Keratinocyte (primary cell): ENCODE data around the gene FLII. TPM values are rescaled to one million over a fixed set of nuclear protein-coding genes. Genes with fewer than 3 reads are reported as not detected.

ENCODE experiments used
- DNase-seq: peaks from one replicate; pipeline ENCODE4 v3.0.0-alpha.2; 2011; ENCODE audit warnings: low read depth, missing footprints, low spot score
- FAIRE-seq: peaks from 2 replicates; lab custom pipeline; 2011; peaks lifted over from hg19 to GRCh38; lab: Jason Lieb, UNC
- H2AFZ ChIP-seq: 2 replicates; pipeline ENCODE4 v1.6.0; 2012; ENCODE audit warnings: low read length, control low read depth, inconsistent platforms; ENCODE audit not compliant: control insufficient read depth
- H3K27ac ChIP-seq: 2 replicates; pipeline ENCODE4 v1.5.1; 2011; ENCODE audit warnings: low read length; ENCODE audit not compliant: control insufficient read depth, insufficient read depth
- H3K27me3 ChIP-seq: 3 replicates; pipeline ENCODE4 v1.6.0; 2011; ENCODE audit warnings: low read length; ENCODE audit not compliant: control insufficient read depth, insufficient read depth; ENCODE audit errors: extremely low read depth
- H3K36me3 ChIP-seq, 2 experiments: 2 replicates in 1 of 2; 3 replicates in 1 of 2; pipeline ENCODE4 v1.5.1; 2011; ENCODE audit warnings: low read length in 2 of 2, mild to moderate bottlenecking in 1 of 2; ENCODE audit not compliant: control insufficient read depth in 2 of 2, insufficient read depth in 2 of 2; ENCODE audit errors: extremely low read depth in 1 of 2
- H3K4me1 ChIP-seq: 3 replicates; pipeline ENCODE4 v1.5.1; 2011; ENCODE audit warnings: low read length; ENCODE audit not compliant: control insufficient read depth, insufficient read depth; ENCODE audit errors: extremely low read depth
- H3K4me2 ChIP-seq: 3 replicates; pipeline ENCODE4 v1.6.0; 2011; ENCODE audit warnings: low read depth, low read length; ENCODE audit not compliant: control insufficient read depth, insufficient read depth; ENCODE audit errors: extremely low read depth
- H3K4me3 ChIP-seq, 3 experiments: fragments of 200-600 bp in 1 of 3; sonication (generic) in 1 of 3; 2 replicates in 2 of 3; 3 replicates in 1 of 3; pipeline ENCODE4 v1.5.1; 2011 to 2016; ENCODE audit warnings: low read length in 3 of 3, mild to moderate bottlenecking in 3 of 3, control low read depth in 2 of 3, inconsistent platforms in 1 of 3, low read depth in 1 of 3, mixed read lengths in 1 of 3, mixed run types in 1 of 3, moderate library complexity in 1 of 3; ENCODE audit not compliant: control insufficient read depth in 2 of 3, insufficient read depth in 2 of 3; ENCODE audit errors: extremely low read depth in 1 of 3
- H3K79me2 ChIP-seq: 2 replicates; pipeline ENCODE4 v1.6.0; 2012; ENCODE audit warnings: low read length; ENCODE audit not compliant: control insufficient read depth, insufficient read depth
- H3K9ac ChIP-seq: 3 replicates; pipeline ENCODE4 v1.6.0; 2011; ENCODE audit warnings: low read length; ENCODE audit not compliant: control insufficient read depth, insufficient read depth; ENCODE audit errors: extremely low read depth
- H3K9me1 ChIP-seq: 3 replicates; pipeline ENCODE4 v1.6.0; 2011; ENCODE audit warnings: low read length; ENCODE audit not compliant: control insufficient read depth, insufficient read depth; ENCODE audit errors: extremely low read depth
- H3K9me3 ChIP-seq: 2 replicates; pipeline ENCODE4 v1.5.1; 2012; ENCODE audit warnings: low read depth, low read length; ENCODE audit not compliant: control insufficient read depth
- H4K20me1 ChIP-seq: 3 replicates; pipeline ENCODE4 v1.6.0; 2011; ENCODE audit warnings: low read length; ENCODE audit not compliant: control insufficient read depth, insufficient read depth; ENCODE audit errors: extremely low read depth
- CTCF ChIP-seq, 3 experiments: IDR thresholded peaks in 1 of 3; conservative IDR thresholded peaks in 1 of 3; optimal IDR thresholded peaks in 1 of 3; 2 replicates in 2 of 3; 3 replicates in 1 of 3; pipeline versions ENCODE3 to v1.5.1; 2011; ENCODE audit warnings: low read length in 3 of 3, mild to moderate bottlenecking in 3 of 3, moderate library complexity in 2 of 3, control low read depth in 1 of 3, inconsistent platforms in 1 of 3; ENCODE audit not compliant: insufficient read depth in 2 of 3; ENCODE audit errors: extremely low read depth in 1 of 3
- EZH2 ChIP-seq: IDR thresholded peaks from one replicate; pipeline ENCODE4 v1.6.1; 2012; ENCODE audit warnings: inconsistent platforms, mild to moderate bottlenecking, low read length, moderate library complexity
- dilution Hi-C: fragments of 300-500 bp; cut with MboI; formaldehyde crosslinking; loops from one replicate; pipeline ENCODE4 v1.7.0; 2020; ENCODE audit warnings: low sequenced_read_pairs; ENCODE audit not compliant: extremely low pct_ligation_motif_present
- polyA plus RNA-seq, 5 experiments: library from polyadenylated mRNA; depleted of rRNA in 3 of 5; stranded (reverse) in 3 of 5; stranded (forward) in 1 of 5; unstranded in 1 of 5; fragments of >200 nt; gene quantifications; 1 replicate in 1 of 5; 2 replicates in 3 of 5; 3 replicates in 1 of 5; pipeline versions ENCODE4 v1.2.1 to v1.2.3, GENCODE V29; 2011 to 2012; ENCODE audit warnings: missing spikeins in 2 of 5, low read depth in 1 of 5, low replicate concordance in 1 of 5

The FLII gene
- polyA plus RNA-seq, 1 donor (not counting 4 experiments of a cell fraction or from before 2014, with no cell fraction given) = 376 TPM

DNA sequence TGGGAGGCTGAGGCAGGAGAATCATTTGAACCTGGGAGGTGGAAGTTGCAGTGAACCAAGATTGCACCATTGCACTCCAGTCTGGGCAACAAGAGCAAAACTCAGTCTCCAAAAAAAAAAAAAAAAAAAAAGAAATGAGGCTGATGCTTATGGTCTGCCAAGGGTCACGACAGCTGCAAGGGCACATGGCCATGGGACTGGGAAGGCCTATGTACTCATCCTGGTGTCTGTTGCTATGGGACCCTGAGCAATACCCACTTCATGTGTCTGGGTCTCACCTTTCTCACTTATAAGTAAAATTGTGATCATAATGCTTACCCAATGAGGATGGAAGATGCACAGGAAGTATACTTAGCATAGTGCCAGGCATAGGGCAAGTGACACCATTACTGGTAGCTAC is 18.5 kb upstream of the FLII start:
- H3K79me2 ChIP-seq = no peaks in the 10 kb centered on the region
- no peak for TF ChIP-seq EZH2
- no peak for TF ChIP-seq CTCF (optimal IDR thresholded peaks at IDR 0.05 in 1 of 3, IDR thresholded peaks at IDR 0.05 in 1 of 3, conservative IDR thresholded peaks at IDR 0.05 in 1 of 3; ENCODE audit: extremely low read depth in 1 of 3, insufficient read depth in 2 of 3, low read length in 3 of 3)
- no peak overlapping the region for H3K27ac ChIP-seq
- H3K27me3 ChIP-seq = no peaks in the 10 kb centered on the region
- dilution Hi-C loops = no loop called here
- H2AFZ ChIP-seq = no peak overlapping the region
- H3K36me3 ChIP-seq = peaks cover 37 to 42% of the 10 kb centered on the region in 2 experiments
- no peak overlapping the region for H3K4me2 ChIP-seq
- H4K20me1 ChIP-seq = no peaks in the 10 kb centered on the region
- no peaks in the 10 kb centered on the region for H3K9me1 ChIP-seq
- no peak for FAIRE-seq
- no peak overlapping the region for H3K9ac ChIP-seq
- DNase-seq = no peak
- no peaks in the 10 kb centered on the region for H3K9me3 ChIP-seq
- H3K4me1 ChIP-seq = no peaks in the 10 kb centered on the region
- H3K4me3 ChIP-seq = no peak overlapping the region

GRCh38 chr17:18270046-18270931 is 11.8 kb upstream of the FLII start:
- Histone ChIP-seq H3K9ac (no peak overlapping the region), H3K79me2 (no peaks in the 10 kb centered on the region), H3K9me3 (no peaks in the 10 kb centered on the region), H3K4me3 (no peak overlapping the region), H2AFZ (no peak overlapping the region), H4K20me1 (no peaks in the 10 kb centered on the region), H3K36me3 (peaks cover 10% of the 10 kb centered on the region in 2 experiments), H3K27me3 (no peaks in the 10 kb centered on the region), H3K4me1 (peaks cover 11% of the 10 kb centered on the region), H3K9me1 (no peaks in the 10 kb centered on the region), H3K27ac (no peak overlapping the region), H3K4me2 (no peak overlapping the region)
- dilution Hi-C loops = no loop called here
- FAIRE-seq = no peak
- no peak for TF ChIP-seq CTCF (optimal IDR thresholded peaks at IDR 0.05 in 1 of 3, IDR thresholded peaks at IDR 0.05 in 1 of 3, conservative IDR thresholded peaks at IDR 0.05 in 1 of 3; ENCODE audit: extremely low read depth in 1 of 3, insufficient read depth in 2 of 3, low read length in 3 of 3)
- no peak for TF ChIP-seq EZH2
- DNase-seq = no peak
